Stimulated activated naive CD4-positive, alpha-beta T cell treated with Interleukin-2 at 50 U/mL for 16 hours (primary cell): Measurements from ENCODE around the gene TRAPPC2L.

Experiments
- DNase-seq: peaks from one replicate; lab custom pipeline; 2025; lab: John Stamatoyannopoulos, UW

Gene TRAPPC2L

GRCh38 chr16:88856828-88857727 lies at the start of gene TRAPPC2L, which contains the start of gene GALNS:
Gene TRAPPC2L (plus strand): TSS chr16:88857127. CDS start chr16:88857151, 24 bp downstream.
Gene GALNS (minus strand): TSS chr16:88856947. CDS start chr16:88856877, 70 bp downstream.
- DNase-seq, result peak; percentile 97

GRCh38 chr16:88807142-88807625 lies 49.7 kb upstream of the TRAPPC2L start:
- no peak for DNase-seq

- DNase-seq, result no peak
Measured at GRCh38 chr16:88807626-88808453, 49.1 kb upstream of the TRAPPC2L start.

- no peak for DNase-seq
Measured at GRCh38 chr16:88809068-88809675, 47.8 kb upstream of the TRAPPC2L start.

GRCh38 chr16:88809676-88810165 lies 47.2 kb upstream of the TRAPPC2L start:
- no peak for DNase-seq

GRCh38 chr16:88810166-88810911 lies 46.6 kb upstream of the TRAPPC2L start:
- DNase-seq, result no peak

- peak; percentile 60 for DNase-seq
Measured at GRCh38 chr16:88810912-88811768, 45.8 kb upstream of the TRAPPC2L start.

GRCh38 chr16:88811769-88812512 lies 45.0 kb upstream of the TRAPPC2L start, which contains the start of gene APRT:
Gene APRT (minus strand): TSS chr16:88811928. CDS start chr16:88811899, 29 bp downstream.
- peak; percentile 91 for DNase-seq

GRCh38 chr16:88812513-88813268 lies 44.2 kb upstream of the TRAPPC2L start:
- DNase-seq, result no peak

GRCh38 chr16:88813269-88814143 lies 43.4 kb upstream of the TRAPPC2L start:
- no peak for DNase-seq

GRCh38 chr16:88814144-88814502 lies 42.8 kb upstream of the TRAPPC2L start:
- DNase-seq, result no peak

GRCh38 chr16:88815227-88815626 lies 41.7 kb upstream of the TRAPPC2L start:
- no peak for DNase-seq

- DNase-seq, result peak; percentile 36
Measured at GRCh38 chr16:88815901-88816589, 40.9 kb upstream of the TRAPPC2L start.

- DNase-seq, result no peak
Measured at GRCh38 chr16:88816736-88817535, 40.0 kb upstream of the TRAPPC2L start.

- no peak for DNase-seq
Measured at GRCh38 chr16:88817785-88818574, 38.9 kb upstream of the TRAPPC2L start.

GRCh38 chr16:88818575-88818874 lies 38.4 kb upstream of the TRAPPC2L start:
- no peak for DNase-seq
